ENCODE measurements around the gene DPYSL4. TPM values are rescaled to one million over a fixed set of nuclear protein-coding genes. Genes with fewer than 3 reads are reported as not detected.

The DPYSL4 gene
- total and polyA plus RNA-seq, 2 experiments from 2014 or later = 10.6 to 23.9 TPM

- H3K4me3 ChIP-seq = no peak overlapping the region
- H3K27ac ChIP-seq (ENCODE audit: low read depth) = no peak overlapping the region
- H3K36me3 ChIP-seq (ENCODE audit: insufficient read depth) = no peaks in the 10 kb centered on the region
- no peaks in the 10 kb centered on the region for H3K4me1 Mint-ChIP-seq
- H3K27me3 ChIP-seq (ENCODE audit: insufficient read depth) = no peaks in the 10 kb centered on the region
- H3F3A ChIP-seq (replicated peaks; ENCODE audit: low read depth) = no peaks in the 10 kb centered on the region
- no peak for TF ChIP-seq ZNF462 (CRISPR knock-in tag; IDR thresholded peaks at IDR 0.05)
- TF ChIP-seq POLR2AphosphoS5 (IDR thresholded peaks at IDR 0.05; ENCODE audit: low read depth) = no peak
- no peak for TF ChIP-seq REST (IDR thresholded peaks at IDR 0.05; ENCODE audit: unreplicated experiment)
- no peak for TF ChIP-seq EZH2 (IDR thresholded peaks at IDR 0.05; ENCODE audit: low read depth, unreplicated experiment)
- no peak for TF ChIP-seq ZNF331 (CRISPR knock-in tag; IDR thresholded peaks at IDR 0.05; ENCODE audit: low read depth)
- TF ChIP-seq ETS1 (IDR thresholded peaks at IDR 0.05) = no peak
- no peak for TF ChIP-seq STAT1 (IDR thresholded peaks at IDR 0.05; ENCODE audit: unreplicated experiment)
- no peak for TF ChIP-seq CTCF (conservative IDR thresholded peaks at IDR 0.05; ENCODE audit: low read depth in 2 of 2)
- no peak for TF ChIP-seq JUNB (IDR thresholded peaks at IDR 0.05; ENCODE audit: unreplicated experiment)
- H4K20me1 ChIP-seq (replicated peaks; ENCODE audit: insufficient read depth) = no peaks in the 10 kb centered on the region
- peaks cover 4% of the 10 kb centered on the region for H3K27me3 Mint-ChIP-seq (ENCODE audit: insufficient read depth, low read depth, poor library complexity)
- no peak for DNase-seq (ENCODE audit: low spot score)
- H3K27ac Mint-ChIP-seq = no peak overlapping the region
- H3K4me1 ChIP-seq (ENCODE audit: insufficient read depth) = no peaks in the 10 kb centered on the region
- ATAC-seq = no peak
- H3K36me3 Mint-ChIP-seq (ENCODE audit: low read depth) = peaks cover 18% of the 10 kb centered on the region
- H3K9me3 Mint-ChIP-seq = peaks cover 25% of the 10 kb centered on the region
- H3K4me3 Mint-ChIP-seq = no peak overlapping the region
- no peak overlapping the region for H3K4me2 ChIP-seq
- H3K79me2 ChIP-seq (replicated peaks; ENCODE audit: insufficient read depth) = no peaks in the 10 kb centered on the region
- no peak overlapping the region for H2AFZ ChIP-seq
- no peaks in the 10 kb centered on the region for H3K9me2 ChIP-seq (ENCODE audit: insufficient read depth)
Observed at GRCh38 chr10:132211246-132211645, 24.5 kb downstream of the DPYSL4 start.

All from GM23338 (cell line).